Motor neuron (in vitro differentiated cells): Measurements from ENCODE around the gene OTP. TPM values are rescaled to one million over a fixed set of nuclear protein-coding genes. Genes with fewer than 3 reads are reported as not detected.

Source experiments
- ATAC-seq, 8 experiments: fragments of 200-7000 bp; cut with Tn5 transposase; replicated peaks in 6 of 8; 2 replicates each; pipeline ENCODE4 v1.8.0; 2021; ENCODE audit warnings: mild to moderate bottlenecking in 8 of 8, moderate library complexity in 8 of 8
- H3K27ac ChIP-seq, 2 donors: fragments of 250-450 bp; sonication (Bioruptor Pico); 2 replicates each; pipeline ENCODE4 v1.9.0; 2021; ENCODE audit warnings: antibody characterized with exemption in 2 of 2, mild to moderate bottlenecking in 2 of 2, moderate library complexity in 1 of 2
- H3K4me1 ChIP-seq, 2 donors: fragments of 250-450 bp; sonication (Bioruptor Pico); replicated peaks in 1 of 2; 2 replicates each; pipeline ENCODE4 v1.6.1; 2021; ENCODE audit warnings: antibody characterized with exemption in 2 of 2, mild to moderate bottlenecking in 2 of 2, moderate library complexity in 1 of 2
- H3K4me3 ChIP-seq, 5 donors: fragments of 250-450 bp; sonication (Bioruptor Pico); 2 replicates each; pipeline ENCODE4 v1.9.0; 2021; ENCODE audit warnings: antibody characterized with exemption in 5 of 5, mild to moderate bottlenecking in 5 of 5, moderate library complexity in 4 of 5
- WGBS, 10 experiments: fragments of 450-650 bp; shearing (Covaris generic); methylation state at CpG; one replicate each; pipeline ENCODE4 v1.0.0; 2022; 5-methylcytosine and 5-hydroxymethylcytosine counted together
- in situ Hi-C, 9 experiments: fragments of 400-800 bp; cut with MboI; loops; one replicate each; pipeline ENCODE4 v1.15.0; 2021; ENCODE audit warnings: low sequenced_read_pairs in 9 of 9, low pct_unique_long_range_greater_than_20kb in 2 of 9; ENCODE audit not compliant: unreplicated experiment in 9 of 9
- total RNA-seq, 8 experiments: library from RNA; unstranded; fragments of 300-600 nt; gene quantifications; 2 replicates each; pipeline versions ENCODE4 v1.2.3 to v1.2.4, GENCODE V29; 2022

Gene OTP
- total RNA-seq, 8 experiments from 2014 or later, result 0.05 to 1.4 (median 0.20) TPM; not detected in 2

- WGBS, 10 experiments, result 0 to 29% (median 11%) methylated on average over 1 to 20 of the region's 30 CpGs
- no peak overlapping the region for H3K27ac ChIP-seq
- peaks cover 6 to 9% of the 10 kb centered on the region in 2 donors for H3K4me1 ChIP-seq
- H3K4me3 ChIP-seq, result no peak overlapping the region
- in situ Hi-C loops, result loop anchor here in 2 of 9 experiments (25.0 kb wide), 2 partner anchors 201 to 351 kb away; no protein-coding TSS in a partner anchor
- no peak for ATAC-seq
Observed at GRCh38 chr5:77635917-77636640, 2.4 kb downstream of the OTP start.

- no peak for ATAC-seq
- in situ Hi-C loops, result loop anchor here in 2 of 9 experiments (25.0 kb wide), 2 partner anchors 202 to 352 kb away; no protein-coding TSS in a partner anchor
- Histone ChIP-seq H3K27ac (no peak overlapping the region), H3K4me3 (no peak overlapping the region), H3K4me1 (peaks cover 6 to 13% of the 10 kb centered on the region in 2 donors)
- WGBS, 10 experiments, result 5 to 48% (median 27%) methylated on average over 4 to 11 of the region's 11 CpGs
Observed at GRCh38 chr5:77635067-77635916, 3.2 kb downstream of the OTP start.

GRCh38 chr5:77633709-77634108 is 4.8 kb downstream of the OTP start:
- Histone ChIP-seq H3K4me3 (no peak overlapping the region), H3K4me1 (peaks cover 1 to 11% of the 10 kb centered on the region in 2 donors), H3K27ac (no peak overlapping the region)
- in situ Hi-C loops, result loop anchor here in 2 of 9 experiments (25.0 kb wide), 2 partner anchors 204 to 354 kb away; no protein-coding TSS in a partner anchor
- WGBS, 10 experiments, result 0 to 27% (median 4%) methylated on average over 2 to 5 of the region's 5 CpGs; no CpG with 5 or more reads in 1 of the 10 experiments
- no peak for ATAC-seq

- H3K4me3 ChIP-seq, result no peak overlapping the region
- 0 to 26% (median 4%) methylated on average over 4 to 8 of the region's 8 CpGs for WGBS, 10 experiments
Observed at GRCh38 chr5:77633207-77633675, 5.3 kb downstream of the OTP start.

GRCh38 chr5:77632526-77633206 is 5.8 kb downstream of the OTP start:
- Histone ChIP-seq H3K4me1 (peaks cover 0 to 9% of the 10 kb centered on the region in 2 donors), H3K4me3 (no peak overlapping the region), H3K27ac (no peak overlapping the region)
- 0 to 25% (median 7%) methylated on average over 2 to 16 of the region's 33 CpGs; no CpG with 5 or more reads in 1 of the 10 experiments for WGBS, 10 experiments
- in situ Hi-C loops, result loop anchor here in 2 of 9 experiments (25.0 kb wide), 2 partner anchors 205 to 355 kb away; no protein-coding TSS in a partner anchor
- no peak for ATAC-seq

More at GRCh38 chr5:77633207-77633675, 5.3 kb downstream of the OTP start:
- in situ Hi-C loops, result loop anchor here in 2 of 9 experiments (25.0 kb wide), 2 partner anchors 204 to 354 kb away; no protein-coding TSS in a partner anchor
- no peak for ATAC-seq
- Histone ChIP-seq H3K27ac (no peak overlapping the region), H3K4me1 (peaks cover 0 to 9% of the 10 kb centered on the region in 2 donors)

- Histone ChIP-seq H3K27ac (no peak overlapping the region), H3K4me1 (peaks cover 0 to 6% of the 10 kb centered on the region in 2 donors), H3K4me3 (peak overlapping the region; percentile 10 to 40 (median 37))
- 0% methylated on average over 6 of the region's 65 CpGs; no CpG with 5 or more reads in 9 of the 10 experiments for WGBS, 10 experiments
- in situ Hi-C loops, result loop anchor here in 2 of 9 experiments (25.0 kb wide), 2 partner anchors 207 to 357 kb away; no protein-coding TSS in a partner anchor
- ATAC-seq, result peak; percentile 89 to 97 (median 92)
Observed at GRCh38 chr5:77630114-77630680, 8.3 kb downstream of the OTP start.

GRCh38 chr5:77629509-77630113 is 8.9 kb downstream of the OTP start:
- peaks cover 0 to 6% of the 10 kb centered on the region in 2 donors for H3K4me1 ChIP-seq
- ATAC-seq, result peak in 3 of 8 experiments; percentile 3 to 32 (median 25)
- 8 to 86% (median 13%) methylated on average over 1 to 12 of the region's 52 CpGs; no CpG with 5 or more reads in 6 of the 10 experiments for WGBS, 10 experiments
- no peak overlapping the region for H3K27ac ChIP-seq
- peak overlapping the region; percentile 10 to 40 (median 37) for H3K4me3 ChIP-seq
- in situ Hi-C loops, result loop anchor here in 2 of 9 experiments (25.0 kb wide), 2 partner anchors 208 to 358 kb away; no protein-coding TSS in a partner anchor

GRCh38 chr5:77628840-77629508 is 9.5 kb downstream of the OTP start:
- Histone ChIP-seq H3K27ac (no peak overlapping the region), H3K4me1 (peaks cover 0 to 6% of the 10 kb centered on the region in 2 donors), H3K4me3 (no peak overlapping the region)
- no peak for ATAC-seq
- in situ Hi-C loops, result loop anchor here in 2 of 9 experiments (25.0 kb wide), 2 partner anchors 208 to 358 kb away; no protein-coding TSS in a partner anchor
- 0 to 35% (median 22%) methylated on average over 1 to 13 of the region's 13 CpGs for WGBS, 10 experiments

GRCh38 chr5:77627869-77628674 is 10.4 kb downstream of the OTP start:
- in situ Hi-C loops, result loop anchor here in 2 of 9 experiments (25.0 kb wide), 2 partner anchors 209 to 359 kb away; no protein-coding TSS in a partner anchor
- H3K4me1 ChIP-seq, result peaks cover 0 to 6% of the 10 kb centered on the region in 2 donors
- H3K4me3 ChIP-seq, result no peak overlapping the region
- no peak for ATAC-seq
- no peak overlapping the region for H3K27ac ChIP-seq
- 0 to 40% (median 15%) methylated on average over 1 to 11 of the region's 69 CpGs; no CpG with 5 or more reads in 3 of the 10 experiments for WGBS, 10 experiments

- H3K4me1 ChIP-seq, result no peaks in the 10 kb centered on the region
- in situ Hi-C loops, result no loop called here
- no peak overlapping the region for H3K27ac ChIP-seq
- 0 to 72% (median 42%) methylated on average over 1 to 2 of the region's 2 CpGs; no CpG with 5 or more reads in 2 of the 10 experiments for WGBS, 10 experiments
- no peak overlapping the region for H3K4me3 ChIP-seq
- ATAC-seq, result no peak
Observed at GRCh38 chr5:77623203-77623740, 15.2 kb downstream of the OTP start.
